ENCODE data around the gene ENGASE. TPM values are rescaled to one million over a fixed set of nuclear protein-coding genes. Genes with fewer than 3 reads are reported as not detected.

The ENGASE gene
- total RNA-seq, 4 donors from 2014 or later: 29.9 to 64.8 (median 57.1) TPM

GRCh38 chr17:79050551-79050950 lies 24.1 kb upstream of the ENGASE start:
- TF ChIP-seq POLR2A (IDR thresholded peaks at IDR 0.05) (no peak), EP300 (IDR thresholded peaks at IDR 0.05) (no peak)
- TF ChIP-seq, protein P1, sequence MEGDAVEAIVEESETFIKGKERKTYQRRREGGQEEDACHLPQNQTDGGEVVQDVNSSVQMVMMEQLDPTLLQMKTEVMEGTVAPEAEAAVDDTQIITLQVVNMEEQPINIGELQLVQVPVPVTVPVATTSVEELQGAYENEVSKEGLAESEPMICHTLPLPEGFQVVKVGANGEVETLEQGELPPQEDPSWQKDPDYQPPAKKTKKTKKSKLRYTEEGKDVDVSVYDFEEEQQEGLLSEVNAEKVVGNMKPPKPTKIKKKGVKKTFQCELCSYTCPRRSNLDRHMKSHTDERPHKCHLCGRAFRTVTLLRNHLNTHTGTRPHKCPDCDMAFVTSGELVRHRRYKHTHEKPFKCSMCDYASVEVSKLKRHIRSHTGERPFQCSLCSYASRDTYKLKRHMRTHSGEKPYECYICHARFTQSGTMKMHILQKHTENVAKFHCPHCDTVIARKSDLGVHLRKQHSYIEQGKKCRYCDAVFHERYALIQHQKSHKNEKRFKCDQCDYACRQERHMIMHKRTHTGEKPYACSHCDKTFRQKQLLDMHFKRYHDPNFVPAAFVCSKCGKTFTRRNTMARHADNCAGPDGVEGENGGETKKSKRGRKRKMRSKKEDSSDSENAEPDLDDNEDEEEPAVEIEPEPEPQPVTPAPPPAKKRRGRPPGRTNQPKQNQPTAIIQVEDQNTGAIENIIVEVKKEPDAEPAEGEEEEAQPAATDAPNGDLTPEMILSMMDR (IDR thresholded peaks at IDR 0.05): no peak
- peaks cover 0 to 6% (median 0%) of the 10 kb centered on the region in 3 donors for H3K36me3 ChIP-seq
- H3K4me1 ChIP-seq: peaks cover 0 to 31% (median 3%) of the 10 kb centered on the region in 4 donors
- DNase-seq (ENCODE audit: low spot score in 2 of 2): no peak
- peaks cover 0 to 12% (median 0%) of the 10 kb centered on the region in 4 donors for H3K9me3 ChIP-seq
- 90 to 91% methylated on average over 4 to 6 of the region's 6 CpGs for WGBS, 2 donors
- H3K4me3 ChIP-seq: no peak overlapping the region
- no peak overlapping the region for H3K27ac ChIP-seq
- no peaks in the 10 kb centered on the region for H3K27me3 ChIP-seq

DNA sequence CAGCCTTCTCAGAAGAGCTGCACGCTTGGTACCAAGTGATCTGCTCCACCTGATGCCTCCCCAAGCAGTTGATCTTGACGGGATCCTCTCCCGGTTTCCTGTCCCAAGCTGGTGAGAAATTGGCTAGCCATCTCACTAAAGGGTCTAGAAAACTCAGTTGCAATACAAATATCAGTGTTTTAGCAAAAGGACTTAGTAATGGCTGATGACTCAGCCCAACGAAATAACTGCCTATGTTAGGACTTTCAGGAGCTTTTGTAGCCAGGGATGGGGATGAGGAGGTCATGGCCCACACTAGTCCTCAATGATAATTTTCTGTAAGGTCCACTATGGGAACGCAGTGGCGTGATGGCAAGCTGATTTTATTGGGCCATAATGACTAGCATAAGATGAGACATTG lies 23.3 kb upstream of the ENGASE start:
- Histone ChIP-seq H3K9me3 (peaks cover 0 to 12% (median 0%) of the 10 kb centered on the region in 4 donors), H3K4me1 (peaks cover 0 to 23% (median 3%) of the 10 kb centered on the region in 4 donors), H3K36me3 (peaks cover 0 to 6% (median 0%) of the 10 kb centered on the region in 3 donors), H3K27me3 (no peaks in the 10 kb centered on the region), H3K4me3 (no peak overlapping the region), H3K27ac (no peak overlapping the region)
- 79 to 92% methylated on average over 6 of the region's 6 CpGs for WGBS, 2 donors
- TF ChIP-seq EP300 (IDR thresholded peaks at IDR 0.05) (no peak), POLR2A (IDR thresholded peaks at IDR 0.05) (no peak)
- TF ChIP-seq, protein P1 (IDR thresholded peaks at IDR 0.05): no peak
- DNase-seq (ENCODE audit: low spot score in 2 of 2): no peak

- H3K4me1 ChIP-seq: peaks cover 0 to 16% (median under 1%) of the 10 kb centered on the region in 4 donors
- DNase-seq (ENCODE audit: low spot score in 2 of 2): no peak
- H3K4me3 ChIP-seq: no peak overlapping the region
- H3K9me3 ChIP-seq: peaks cover 0 to 12% (median 0%) of the 10 kb centered on the region in 4 donors
- peaks cover 0 to 6% (median 0%) of the 10 kb centered on the region in 3 donors for H3K36me3 ChIP-seq
- no peaks in the 10 kb centered on the region for H3K27me3 ChIP-seq
- H3K27ac ChIP-seq: no peak overlapping the region
- 85 to 92% methylated on average over 1 of the region's 1 CpG for WGBS, 2 donors
- TF ChIP-seq, protein P1 (IDR thresholded peaks at IDR 0.05): no peak
- no peak for TF ChIP-seq EP300 (IDR thresholded peaks at IDR 0.05)
- no peak for TF ChIP-seq POLR2A (IDR thresholded peaks at IDR 0.05)
Measured at GRCh38 chr17:79052131-79052530, 22.5 kb upstream of the ENGASE start.

DNA sequence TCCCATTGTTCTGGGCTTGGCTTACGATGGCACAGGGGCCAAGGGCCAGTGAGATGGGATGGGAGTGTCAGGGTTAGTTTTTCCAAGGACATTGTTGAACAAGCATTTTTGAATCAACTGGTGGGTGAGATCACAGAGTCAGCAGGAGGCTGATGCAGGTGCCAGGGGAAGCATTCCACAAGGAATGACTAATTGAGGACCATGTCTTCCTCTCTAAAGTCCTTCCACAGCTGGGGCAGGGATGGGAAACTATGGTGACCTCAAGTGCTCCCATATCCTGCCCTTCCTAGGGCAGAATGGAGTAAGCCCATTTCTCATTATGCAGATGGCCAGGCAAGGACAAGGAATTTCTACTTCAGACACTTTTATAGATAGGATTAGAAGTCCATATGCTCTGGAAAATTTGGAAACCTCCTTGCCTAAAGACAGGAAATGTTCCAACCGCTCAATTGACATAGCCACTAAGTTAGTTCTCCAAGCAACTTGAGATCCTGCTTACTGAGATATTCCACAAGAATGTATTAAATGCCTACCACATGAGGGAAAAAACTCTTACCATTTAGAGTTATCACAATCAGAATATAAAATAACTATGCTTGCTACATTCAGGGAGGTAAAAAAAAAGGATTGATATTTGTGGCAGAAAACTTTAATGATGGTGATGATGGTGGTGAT lies 21.2 kb upstream of the ENGASE start:
- Histone ChIP-seq H3K27me3 (no peaks in the 10 kb centered on the region), H3K36me3 (peaks cover 0 to 6% (median 0%) of the 10 kb centered on the region in 3 donors), H3K27ac (no peak overlapping the region), H3K9me3 (peaks cover 0 to 12% (median 0%) of the 10 kb centered on the region in 4 donors), H3K4me1 (peaks cover 0 to 3% (median 0%) of the 10 kb centered on the region in 4 donors), H3K4me3 (no peak overlapping the region)
- no peak for DNase-seq (ENCODE audit: low spot score in 2 of 2)
- 69 to 72% methylated on average over 2 of the region's 2 CpGs for whole genome bisulfite sequencing, 2 donors
- TF ChIP-seq EP300 (IDR thresholded peaks at IDR 0.05) (no peak), POLR2A (IDR thresholded peaks at IDR 0.05) (no peak)
- TF ChIP-seq, protein P1 (IDR thresholded peaks at IDR 0.05): no peak

- H3K9me3 ChIP-seq: peaks cover 0 to 12% (median 0%) of the 10 kb centered on the region in 4 donors
- TF ChIP-seq, protein P1 (IDR thresholded peaks at IDR 0.05): no peak
- TF ChIP-seq EP300 (IDR thresholded peaks at IDR 0.05): no peak
- no peak for TF ChIP-seq POLR2A (IDR thresholded peaks at IDR 0.05)
- peak overlapping the region in 1 of 4 donors; percentile 28 for H3K27ac ChIP-seq
- H3K4me1 ChIP-seq: no peaks in the 10 kb centered on the region
- H3K36me3 ChIP-seq: peaks cover 0 to 6% (median 0%) of the 10 kb centered on the region in 3 donors
- no peaks in the 10 kb centered on the region for H3K27me3 ChIP-seq
- DNase-seq (ENCODE audit: low spot score in 2 of 2): no peak
- no peak overlapping the region for H3K4me3 ChIP-seq
- WGBS, 2 donors: 59 to 73% methylated on average over 2 of the region's 2 CpGs
Measured at GRCh38 chr17:79054200-79054960, 20.2 kb upstream of the ENGASE start.

All from tibial nerve (tissue), 4 donors.